Nephron progenitor cell (in vitro differentiated cells): ENCODE results near the gene SH3TC2.

Experiments
- DNase-seq: peaks from one replicate; pipeline ENCODE4 v3.0.0; 2021
- H3K27ac Mint-ChIP-seq: 2 replicates; pipeline ENCODE4 v1.8.0; 2021; ENCODE audit warnings: mild to moderate bottlenecking, moderate library complexity, mixed read lengths
- H3K27me3 Mint-ChIP-seq: 2 replicates; pipeline ENCODE4 v1.8.0; 2021; ENCODE audit warnings: mild to moderate bottlenecking, low read depth, mixed read lengths; ENCODE audit not compliant: poor library complexity
- H3K36me3 Mint-ChIP-seq: 2 replicates; pipeline ENCODE4 v1.8.0; 2021; ENCODE audit warnings: low read depth, mixed read lengths
- H3K4me1 Mint-ChIP-seq: 2 replicates; pipeline ENCODE4 v1.8.0; 2021; ENCODE audit warnings: mixed read lengths
- H3K4me3 Mint-ChIP-seq: 2 replicates; pipeline ENCODE4 v1.8.0; 2021; ENCODE audit warnings: mild to moderate bottlenecking, moderate library complexity, mixed read lengths
- H3K9me3 Mint-ChIP-seq: 2 replicates; pipeline ENCODE4 v1.8.0; 2021; ENCODE audit warnings: mild to moderate bottlenecking, moderate library complexity, mixed read lengths
- CTCF ChIP-seq: fragments of 200-600 bp; sonication (generic); IDR thresholded peaks from 2 replicates; pipeline ENCODE4 v1.5.0; 2021; ENCODE audit warnings: antibody characterized with exemption

The SH3TC2 gene

GRCh38 chr5:149015126-149015525 is 47.7 kb downstream of the SH3TC2 start:
- no peaks in the 10 kb centered on the region for H3K27me3 Mint-ChIP-seq
- H3K36me3 Mint-ChIP-seq, result no peaks in the 10 kb centered on the region
- no peak for TF ChIP-seq CTCF
- no peak for DNase-seq
- peaks cover 36% of the 10 kb centered on the region for H3K4me1 Mint-ChIP-seq
- no peak overlapping the region for H3K27ac Mint-ChIP-seq
- H3K4me3 Mint-ChIP-seq, result no peak overlapping the region
- H3K9me3 Mint-ChIP-seq, result no peaks in the 10 kb centered on the region

GRCh38 chr5:149014571-149015031 is 48.3 kb downstream of the SH3TC2 start:
- H3K27me3 Mint-ChIP-seq, result no peaks in the 10 kb centered on the region
- H3K36me3 Mint-ChIP-seq, result no peaks in the 10 kb centered on the region
- no peak for TF ChIP-seq CTCF
- H3K4me1 Mint-ChIP-seq, result peaks cover 31% of the 10 kb centered on the region
- no peaks in the 10 kb centered on the region for H3K9me3 Mint-ChIP-seq
- H3K27ac Mint-ChIP-seq, result peak overlapping the region; percentile 93
- DNase-seq, result no peak
- no peak overlapping the region for H3K4me3 Mint-ChIP-seq

- H3K27ac Mint-ChIP-seq, result no peak overlapping the region
- no peaks in the 10 kb centered on the region for H3K36me3 Mint-ChIP-seq
- DNase-seq, result no peak
- no peaks in the 10 kb centered on the region for H3K9me3 Mint-ChIP-seq
- H3K27me3 Mint-ChIP-seq, result no peaks in the 10 kb centered on the region
- peaks cover 23% of the 10 kb centered on the region for H3K4me1 Mint-ChIP-seq
- H3K4me3 Mint-ChIP-seq, result no peak overlapping the region
- TF ChIP-seq CTCF, result no peak
These were observed 49.1 kb downstream of the SH3TC2 start for GRCh38 chr5:149013796-149014195.

- Mint-ChIP-seq H3K27me3 (peaks cover 8% of the 10 kb centered on the region), H3K4me1 (peaks cover 15% of the 10 kb centered on the region), H3K27ac (no peak overlapping the region), H3K9me3 (no peaks in the 10 kb centered on the region), H3K36me3 (no peaks in the 10 kb centered on the region), H3K4me3 (no peak overlapping the region)
- no peak for TF ChIP-seq CTCF
- DNase-seq, result no peak
These were observed 50.5 kb downstream of the SH3TC2 start for GRCh38 chr5:149012350-149012749.

- Mint-ChIP-seq H3K4me3 (no peak overlapping the region), H3K9me3 (no peaks in the 10 kb centered on the region), H3K4me1 (peaks cover 15% of the 10 kb centered on the region), H3K36me3 (no peaks in the 10 kb centered on the region), H3K27ac (no peak overlapping the region), H3K27me3 (peaks cover 8% of the 10 kb centered on the region)
- no peak for DNase-seq
- no peak for TF ChIP-seq CTCF
These were observed 51.1 kb downstream of the SH3TC2 start for GRCh38 chr5:149011728-149012127.

GRCh38 chr5:149011084-149011483 is 51.8 kb downstream of the SH3TC2 start:
- Mint-ChIP-seq H3K27ac (no peak overlapping the region), H3K36me3 (no peaks in the 10 kb centered on the region), H3K4me1 (peaks cover 15% of the 10 kb centered on the region), H3K27me3 (peaks cover 8% of the 10 kb centered on the region), H3K4me3 (no peak overlapping the region), H3K9me3 (no peaks in the 10 kb centered on the region)
- no peak for DNase-seq
- no peak for TF ChIP-seq CTCF
